GM18498 (cell line): Measurements from ENCODE around the gene GNAQ.

Source experiments
- ATAC-seq: cut with Tn5 transposase; IDR thresholded peaks from one replicate; pipeline ENCODE4 v1.9.1; 2021; ENCODE audit warnings: mild to moderate bottlenecking, moderate library complexity; ENCODE audit not compliant: unreplicated experiment

GNAQ gene

GRCh38 chr9:78005231-78006002 is 26.2 kb downstream of the GNAQ start:
- no peak for ATAC-seq

DNA sequence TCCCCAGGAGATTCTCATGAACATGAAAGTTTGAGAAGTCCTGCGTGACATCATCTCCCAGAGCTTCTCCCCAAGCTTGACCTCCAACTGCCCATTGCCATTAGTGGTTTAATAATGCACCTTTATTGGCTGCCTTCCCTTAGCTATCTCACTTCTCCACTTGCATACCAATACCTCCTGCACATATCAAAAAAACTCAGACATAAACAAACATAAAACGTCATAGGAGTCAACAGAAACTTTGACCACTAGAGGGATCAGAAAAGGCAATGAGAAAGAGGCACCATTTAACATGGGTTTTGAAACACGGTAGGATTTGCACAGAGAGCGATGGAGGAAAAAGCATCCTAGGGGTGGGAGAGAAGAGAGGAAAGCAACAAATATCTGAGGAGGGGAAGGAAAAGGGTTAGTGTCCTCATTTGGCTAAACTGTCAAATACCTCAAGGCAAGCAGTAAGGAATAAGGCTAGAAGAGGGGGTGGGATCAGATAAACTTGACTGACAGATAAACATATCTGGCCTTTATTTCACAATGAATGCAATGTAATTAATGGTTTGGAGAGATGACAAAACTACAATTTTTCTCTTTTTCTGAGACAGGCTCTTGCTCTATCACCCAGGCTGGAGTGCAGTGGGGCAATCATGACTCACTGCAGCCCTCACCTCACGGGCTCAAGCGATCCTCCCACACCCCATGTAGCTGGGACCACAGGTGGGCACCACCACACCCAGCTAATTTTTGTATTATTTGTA is 27.0 kb downstream of the GNAQ start:
- ATAC-seq, result no peak

DNA sequence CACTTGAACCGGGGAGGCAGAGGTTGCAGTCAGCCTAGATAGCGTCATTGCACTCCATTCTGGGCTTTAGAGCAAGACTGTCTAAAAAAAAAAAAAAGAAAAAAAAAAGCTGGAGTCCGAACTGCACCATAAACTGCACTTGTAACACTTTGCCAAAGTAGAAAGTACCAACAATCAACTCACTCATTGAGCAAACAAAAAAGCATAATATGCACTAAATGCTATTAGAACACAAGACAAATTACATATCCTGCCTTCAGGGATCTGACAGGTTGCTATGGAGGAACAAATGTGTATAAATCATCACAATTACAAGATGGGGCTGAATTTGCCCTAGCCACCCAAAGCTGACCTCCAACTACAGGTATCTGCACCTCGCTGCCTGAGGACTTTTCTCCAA is 27.9 kb downstream of the GNAQ start:
- ATAC-seq, result no peak

DNA sequence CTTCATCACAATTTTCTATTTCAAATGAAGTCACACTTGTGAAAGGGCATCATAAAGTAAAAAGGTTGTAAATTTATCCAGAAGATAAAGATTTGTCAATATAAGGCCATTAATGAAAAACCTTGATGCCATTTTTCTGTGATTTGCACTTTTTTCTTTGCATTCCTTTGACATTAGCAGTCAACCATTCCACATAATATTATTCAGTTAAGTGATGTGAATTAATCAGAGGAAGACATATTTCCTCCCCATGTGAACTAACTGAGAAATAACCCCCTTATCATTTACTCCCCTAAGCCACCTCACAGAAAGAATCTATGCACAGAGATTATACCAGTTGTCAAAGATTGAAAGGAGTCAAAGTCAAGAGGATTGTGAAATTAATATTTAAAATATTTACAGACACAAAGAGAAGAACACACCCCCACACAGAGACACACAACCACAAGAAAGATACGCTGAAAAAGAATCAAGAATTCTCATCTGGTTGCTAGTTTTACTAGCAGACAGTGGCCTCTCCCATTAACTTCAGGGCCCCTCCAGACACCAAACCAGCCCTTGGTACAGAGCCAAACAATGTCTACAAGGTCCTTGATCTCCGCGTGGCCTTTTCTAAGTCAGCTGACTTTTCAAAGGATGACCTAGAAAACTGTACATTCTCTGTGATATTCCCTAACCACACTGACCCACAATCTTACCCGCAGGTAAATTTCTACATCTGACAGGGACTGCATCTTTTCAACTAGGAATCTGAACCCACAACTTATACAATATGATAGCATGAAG is 29.5 kb downstream of the GNAQ start:
- no peak for ATAC-seq

DNA sequence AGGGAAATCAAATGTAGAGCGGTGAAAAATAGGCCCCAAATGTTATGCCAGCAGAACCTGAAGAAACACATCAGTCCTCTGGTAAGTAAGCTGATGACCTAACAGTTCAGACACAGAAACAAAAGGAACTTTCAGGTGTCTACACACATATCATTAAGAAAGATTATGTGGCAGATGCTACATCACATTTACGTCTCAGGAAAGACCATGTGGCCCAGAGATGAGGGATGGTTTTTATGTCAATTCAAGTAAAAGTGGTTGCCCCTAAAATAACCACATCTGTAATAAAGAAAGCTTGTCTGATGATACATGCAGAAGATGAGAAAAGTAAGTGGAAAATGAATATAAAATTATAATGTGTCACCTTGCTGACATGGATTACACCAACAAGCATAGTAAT is 31.4 kb downstream of the GNAQ start:
- ATAC-seq, result no peak

- no peak for ATAC-seq
Measured at GRCh38 chr9:77999231-77999631, 32.4 kb downstream of the GNAQ start.

DNA sequence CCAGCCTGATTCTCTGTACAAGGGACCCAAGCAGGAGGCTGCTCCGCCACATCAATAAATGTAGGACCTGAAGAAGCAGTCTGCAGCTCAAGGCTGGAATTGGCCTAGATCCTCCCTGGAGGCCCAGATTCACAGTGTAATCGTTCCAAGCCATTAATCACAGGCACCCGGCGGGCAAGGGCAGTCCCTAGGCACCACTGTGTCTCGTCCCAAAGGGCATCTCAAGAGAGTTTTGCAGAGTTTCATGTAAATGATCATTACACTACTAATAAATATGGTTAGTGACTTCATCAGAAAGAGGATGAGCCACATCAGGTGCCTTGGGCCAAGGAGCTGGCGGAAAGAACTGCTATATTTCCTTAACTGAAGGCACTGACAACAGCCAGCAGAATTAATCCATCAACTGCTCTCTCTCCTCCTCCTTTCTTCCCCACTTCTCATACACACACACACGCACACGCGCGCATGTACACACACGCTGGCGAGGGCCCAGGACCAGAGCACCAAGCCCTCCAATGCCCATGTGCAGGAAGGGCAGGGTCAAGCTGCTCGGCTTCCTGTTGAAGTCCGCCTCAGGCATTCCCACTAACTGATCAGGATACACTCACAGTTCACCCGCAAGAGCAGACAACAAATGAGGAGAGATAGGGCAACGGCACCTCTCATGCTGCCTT is 33.9 kb downstream of the GNAQ start:
- ATAC-seq, result no peak

DNA sequence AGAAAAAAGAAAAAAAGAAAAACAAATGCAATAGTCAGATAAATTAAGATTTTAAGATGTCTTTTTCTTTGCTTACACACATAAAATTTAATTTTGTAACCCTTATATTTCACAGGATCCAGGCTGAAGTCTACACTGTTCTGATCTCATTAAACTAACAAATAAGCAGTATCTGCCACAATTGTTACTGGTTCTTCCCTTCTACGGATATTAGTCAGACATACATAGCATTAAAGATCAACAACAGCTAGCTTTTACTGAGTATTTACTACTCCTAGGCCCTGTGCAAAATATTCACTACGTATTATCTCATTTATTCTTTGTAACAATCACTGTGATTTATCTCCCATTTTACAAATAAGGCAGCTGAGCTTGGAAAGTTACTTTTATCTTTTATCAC is 34.9 kb downstream of the GNAQ start:
- ATAC-seq, result no peak

GRCh38 chr9:77991191-77991590 is 40.4 kb downstream of the GNAQ start:
- no peak for ATAC-seq

DNA sequence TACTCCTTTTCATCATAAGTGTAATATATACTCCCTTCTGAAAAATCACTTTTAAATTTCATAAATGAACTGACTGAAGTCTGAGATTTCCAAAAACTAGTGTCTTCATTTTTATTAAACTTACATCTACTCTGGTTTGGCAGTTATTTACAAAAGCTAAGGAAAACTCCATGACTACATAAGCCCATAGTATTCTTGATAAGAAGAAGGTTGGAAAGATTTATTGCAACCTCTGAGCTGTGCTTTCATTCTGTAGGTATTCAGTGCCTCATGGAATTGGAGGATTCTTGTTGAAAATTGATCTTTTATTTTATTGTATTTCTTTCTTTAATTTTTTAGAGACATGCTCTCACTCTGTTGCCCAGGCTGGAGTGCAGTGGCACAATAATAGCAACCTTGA is 41.7 kb downstream of the GNAQ start:
- no peak for ATAC-seq

DNA sequence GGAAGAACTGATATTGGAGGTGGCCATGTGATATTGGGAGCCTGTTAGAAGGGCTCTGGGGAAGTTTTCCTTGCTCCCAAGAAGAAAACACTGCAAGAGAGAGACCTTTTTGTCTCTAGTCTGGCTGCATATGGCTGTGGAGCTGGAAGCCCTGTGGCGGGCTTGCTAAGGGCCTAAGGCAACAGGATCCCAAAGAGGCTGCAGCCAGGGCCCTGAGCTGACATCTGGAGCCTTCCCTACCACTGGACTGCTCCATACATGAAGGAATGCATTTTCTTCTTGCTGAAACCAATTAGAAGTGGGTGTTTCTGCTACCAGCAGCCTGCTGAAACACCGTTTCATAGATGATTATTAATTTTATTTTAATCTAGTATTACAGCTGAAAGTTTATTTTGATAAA is 42.2 kb downstream of the GNAQ start:
- no peak for ATAC-seq

GRCh38 chr9:77988630-77989029 is 43.0 kb downstream of the GNAQ start:
- ATAC-seq, result no peak

GRCh38 chr9:77987880-77988525 is 43.6 kb downstream of the GNAQ start:
- ATAC-seq, result no peak

DNA sequence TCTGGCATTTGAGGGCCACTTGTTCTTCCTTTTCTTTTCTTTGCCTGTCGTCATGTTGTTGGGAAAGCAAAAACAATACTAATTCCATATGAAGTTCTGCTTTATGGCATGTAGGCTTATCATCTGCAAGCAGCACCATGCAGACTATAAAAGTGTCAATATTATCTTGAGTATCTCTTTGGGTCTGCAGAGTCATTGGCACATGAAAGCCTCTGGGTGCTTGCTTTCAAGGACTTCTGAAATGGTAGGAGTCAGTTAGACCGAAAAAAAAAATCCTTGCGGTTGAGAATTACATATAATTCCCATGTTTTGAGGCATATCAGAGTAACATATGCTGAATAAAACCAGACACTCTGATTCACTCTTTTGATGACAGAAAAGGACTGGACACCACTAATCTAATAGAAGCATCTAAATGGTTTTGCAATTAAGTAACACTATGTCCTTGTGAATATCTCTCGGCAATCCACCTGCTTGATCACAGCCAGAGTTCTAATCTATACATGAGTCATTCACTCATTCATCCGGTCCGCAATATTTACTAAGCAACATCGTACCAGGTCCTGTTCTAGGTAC is 44.4 kb downstream of the GNAQ start:
- ATAC-seq, result no peak

- ATAC-seq, result no peak
Measured at GRCh38 chr9:77985996-77986395, 45.6 kb downstream of the GNAQ start.

- no peak for ATAC-seq
Measured at GRCh38 chr9:77983320-77983662, 48.3 kb downstream of the GNAQ start.

DNA sequence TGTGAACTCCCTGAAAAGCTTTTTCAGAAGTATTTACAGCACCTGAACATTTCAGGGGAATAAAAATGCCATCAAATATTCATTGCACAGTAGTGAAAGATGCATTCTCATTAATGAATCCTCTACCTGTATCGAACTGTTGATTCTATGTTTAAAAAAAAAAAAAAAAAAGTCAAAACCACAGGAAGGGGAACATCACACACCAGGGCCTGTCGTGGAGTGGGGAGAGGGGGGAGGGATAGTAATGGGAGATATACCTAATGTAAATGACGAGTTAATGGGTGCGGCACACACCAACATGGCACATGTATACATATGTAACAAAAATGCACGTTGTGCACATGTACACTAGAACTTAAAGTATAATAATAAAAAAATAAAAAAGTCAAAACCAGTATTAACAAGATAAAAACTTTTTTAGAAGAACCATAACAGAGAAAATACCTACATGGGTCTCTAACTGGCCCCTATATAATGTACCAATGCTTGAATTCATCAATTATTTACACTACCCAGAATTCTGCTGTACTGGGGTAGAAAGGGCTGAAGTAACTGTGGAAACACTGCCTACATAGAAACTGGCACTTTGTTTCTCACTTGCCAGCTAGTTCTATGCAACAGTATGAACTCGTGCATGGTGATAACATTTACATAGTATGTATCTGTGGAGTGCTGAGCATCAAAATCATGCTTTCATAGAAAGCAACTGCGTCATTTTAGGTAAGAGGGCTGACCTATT is 48.9 kb downstream of the GNAQ start:
- no peak for ATAC-seq

DNA sequence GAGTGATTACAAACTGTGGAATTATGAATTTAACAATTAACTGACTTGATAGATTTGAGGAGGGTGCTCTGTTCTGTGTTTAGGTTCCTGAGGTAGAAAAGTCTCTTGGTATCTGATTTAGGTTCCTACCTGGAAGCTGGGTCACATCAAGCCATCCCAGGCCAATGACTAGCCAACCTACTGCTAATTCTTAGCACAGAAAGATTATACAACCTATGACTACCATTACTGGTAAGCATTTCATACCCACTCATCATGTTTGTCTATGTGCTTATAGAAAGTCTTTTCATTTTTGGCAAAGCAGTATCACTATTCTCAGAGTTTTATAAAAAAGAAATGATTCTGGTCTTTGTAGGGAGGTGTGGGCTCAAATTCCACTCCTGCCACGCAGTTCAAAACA is 49.7 kb downstream of the GNAQ start:
- ATAC-seq, result no peak

GRCh38 chr9:77981332-77981731 is 50.3 kb downstream of the GNAQ start:
- peak; percentile 62 for ATAC-seq

DNA sequence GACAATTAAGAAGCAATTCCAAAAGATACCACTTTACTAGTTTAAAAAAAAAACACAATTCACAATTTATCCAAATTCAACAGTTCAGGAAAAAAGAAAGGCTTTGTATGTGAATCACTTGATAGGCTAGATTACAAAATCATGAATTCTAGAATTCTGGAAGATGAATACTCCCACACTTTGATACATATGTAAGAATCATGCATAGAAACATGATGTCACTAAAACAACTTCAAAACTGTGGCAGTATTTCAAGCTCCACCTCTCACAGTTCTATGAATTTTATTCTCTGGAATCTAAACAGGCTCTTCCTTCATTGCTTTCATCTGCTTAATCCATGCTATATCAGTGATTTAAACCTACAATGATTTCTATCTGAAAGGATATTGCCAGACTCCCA is 51.0 kb downstream of the GNAQ start:
- no peak for ATAC-seq
